Limb (tissue), 2 donors: Measurements from ENCODE around the gene RITA1.
"Not testable (repeated sequence)": the region's sequence is repeated elsewhere in the genome, so short reads cannot be mapped to it uniquely, and the experiment has no call there.

ENCODE experiments used
- DNase-seq, 2 donors: peaks; one replicate each; pipeline ENCODE4 v3.0.0-alpha.2; 2016; ENCODE audit errors: extremely low spot score in 2 of 2

The RITA1 gene

GRCh38 chr12:113202300-113203075, 17.0 kb downstream of the RITA1 start:
- no peak for DNase-seq

GRCh38 chr12:113203852-113204760, 18.6 kb downstream of the RITA1 start:
- DNase-seq: no peak

DNA sequence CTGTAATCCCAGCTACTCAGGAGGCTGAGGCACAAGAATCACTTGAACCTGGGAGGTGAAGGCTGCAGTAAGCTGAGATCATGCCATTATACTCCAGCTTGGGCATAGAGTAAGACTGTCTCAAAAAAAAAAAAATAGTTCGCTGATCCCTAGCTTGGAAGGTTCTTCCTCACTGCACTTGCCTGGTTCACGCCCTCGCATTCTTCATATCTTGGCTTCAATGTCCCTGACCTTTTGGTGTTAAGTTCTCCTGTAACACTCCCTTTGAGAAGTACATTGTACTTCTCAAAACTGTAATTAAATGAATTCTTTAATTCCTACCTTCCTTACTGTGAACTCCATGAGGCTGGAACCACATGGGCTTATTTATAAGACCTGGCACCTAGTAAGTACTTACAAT, 19.3 kb downstream of the RITA1 start:
- DNase-seq: no peak

- DNase-seq: not testable (repeated sequence)
Observed at GRCh38 chr12:113206802-113207201, 21.3 kb downstream of the RITA1 start.

DNA sequence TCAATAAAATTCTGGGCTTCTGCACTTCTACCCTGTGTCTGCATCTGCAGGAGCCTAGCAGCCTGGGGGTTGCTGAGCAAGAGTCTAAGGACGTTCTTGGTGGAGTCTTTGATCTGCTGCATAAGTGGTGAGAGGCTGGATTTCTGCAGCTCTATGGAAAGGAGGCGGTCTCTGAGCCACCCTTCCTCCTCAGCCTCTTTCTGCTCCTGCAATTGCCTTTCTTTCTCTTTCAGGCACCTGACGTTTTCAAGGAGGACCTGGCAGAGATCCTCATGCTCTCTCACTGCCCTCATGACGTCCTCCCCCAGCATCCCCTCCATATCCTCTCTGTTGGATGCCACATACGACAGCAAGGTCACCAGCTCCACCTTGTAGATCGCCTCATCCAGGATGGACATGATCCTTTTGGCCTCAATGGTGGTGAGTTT, 22.1 kb downstream of the RITA1 start:
- DNase-seq: no peak

- DNase-seq: no peak
Observed at GRCh38 chr12:113208041-113208934, 22.8 kb downstream of the RITA1 start.

DNA sequence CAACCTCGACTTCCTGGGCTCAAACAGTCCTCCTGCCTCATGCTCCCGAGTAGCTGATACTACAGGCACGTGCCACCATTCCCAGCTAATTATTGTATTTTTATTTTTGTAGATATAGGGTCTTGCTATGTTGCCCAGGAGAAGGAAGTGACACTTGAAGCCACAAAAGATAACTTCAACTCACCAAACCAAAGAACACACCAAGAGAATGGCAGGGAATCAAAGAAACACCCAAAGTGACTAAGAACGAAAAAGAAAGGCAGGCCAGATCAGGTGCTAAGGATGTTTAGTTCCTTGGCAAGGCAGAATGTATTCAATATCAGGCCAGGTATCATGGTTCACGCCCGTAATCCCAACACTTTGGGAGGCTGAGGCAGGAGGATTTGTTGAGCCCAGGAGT, 25.6 kb downstream of the RITA1 start:
- DNase-seq: no peak

DNA sequence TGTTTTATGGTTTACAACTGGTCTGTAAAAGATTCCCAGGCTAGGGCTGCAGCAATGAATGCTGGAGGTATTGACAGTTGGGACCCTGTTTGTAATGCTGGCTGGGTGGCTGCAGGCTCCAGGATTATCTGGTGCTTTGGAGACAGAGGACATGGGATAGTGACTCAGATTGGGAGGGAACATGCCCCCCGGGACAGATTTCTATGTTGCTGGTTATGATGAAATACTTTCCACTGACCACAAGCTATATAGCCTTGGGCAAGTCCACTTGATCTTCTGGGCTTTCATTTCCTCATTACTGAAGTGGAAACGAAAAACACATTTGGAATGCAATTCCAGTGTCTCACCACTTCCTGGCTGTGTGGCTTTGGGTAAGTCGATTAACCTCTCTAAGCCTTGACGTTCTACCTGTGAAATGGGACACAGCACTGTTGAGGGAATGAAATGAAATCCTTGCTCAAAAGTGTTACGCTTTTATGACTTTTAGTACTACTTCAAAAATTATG, 29.4 kb downstream of the RITA1 start:
- no peak for DNase-seq

GRCh38 chr12:113216027-113216426, 30.5 kb downstream of the RITA1 start:
- DNase-seq: no peak

GRCh38 chr12:113220593-113221180, 35.2 kb downstream of the RITA1 start:
- no peak for DNase-seq

DNA sequence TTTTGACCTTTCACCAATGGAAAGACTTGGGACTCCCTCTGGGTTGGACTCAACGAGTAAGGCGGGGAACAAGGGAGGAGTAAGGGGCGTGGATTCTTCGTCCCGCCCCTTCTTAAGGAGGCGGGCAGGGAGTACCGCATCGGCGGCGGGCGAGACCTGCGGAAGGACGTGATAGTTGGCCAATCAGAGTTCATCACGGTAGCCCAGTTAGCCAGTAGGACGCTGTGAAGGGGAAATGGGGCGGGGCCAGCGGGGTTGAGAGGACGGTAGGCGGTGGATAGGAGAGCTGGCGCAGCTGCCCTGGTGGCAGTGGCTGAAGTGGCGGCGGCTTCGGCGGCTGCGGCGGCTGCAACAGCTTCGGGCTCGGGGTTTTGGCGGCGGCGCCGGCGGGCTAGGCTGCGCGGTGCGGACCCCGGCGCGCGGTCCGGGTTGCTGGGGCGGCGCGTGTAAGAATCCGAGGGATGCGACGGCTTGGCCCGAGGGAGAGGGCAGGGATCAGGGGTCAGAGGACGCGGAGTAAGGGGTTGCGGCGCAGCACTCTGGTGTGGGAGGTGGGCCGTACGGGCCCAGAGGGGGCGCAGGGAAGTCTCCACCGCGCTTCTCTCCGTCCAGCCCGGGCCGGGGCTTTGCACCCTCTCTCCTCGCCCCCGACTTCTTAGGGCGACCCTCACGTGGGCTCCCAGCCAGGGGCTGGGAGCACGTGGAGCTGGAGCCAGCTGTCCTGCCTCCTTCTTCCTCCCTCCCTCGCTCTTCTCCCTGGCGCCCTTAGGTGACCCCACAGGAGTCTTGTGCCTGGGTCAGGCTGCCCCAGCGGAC, 35.9 kb downstream of the RITA1 start, which contains the start of gene TPCN1:
Gene TPCN1 (plus strand): TSS at position 284 of the 816 bp plus-strand sequence. CDS start 5,389 bp downstream, outside the sequence.
- peak; percentile 99 to 100 for DNase-seq

- no peak for DNase-seq
Observed at GRCh38 chr12:113221997-113222729, 36.6 kb downstream of the RITA1 start.

- peak; percentile 46 to 73 for DNase-seq
Observed at GRCh38 chr12:113222730-113223531, 37.4 kb downstream of the RITA1 start.

DNA sequence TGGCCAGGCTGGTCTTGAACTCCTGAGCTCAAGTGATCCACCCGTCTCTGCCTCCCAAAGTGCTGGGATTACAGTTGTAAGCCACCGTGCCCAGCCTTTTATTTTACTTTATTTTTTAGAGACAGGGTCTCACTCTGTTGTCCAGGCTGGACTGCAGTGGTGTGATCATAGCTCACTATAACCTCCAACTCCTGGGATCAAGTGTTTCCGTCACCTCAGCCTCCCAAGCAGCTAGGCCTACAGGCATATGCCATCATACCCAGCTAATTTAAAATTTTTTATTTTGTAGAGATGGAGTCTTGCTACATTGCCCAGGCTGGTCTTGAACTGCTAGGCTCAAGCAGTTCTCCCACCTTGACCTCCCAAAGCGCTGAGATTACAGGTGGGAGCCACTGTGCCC, 39.4 kb downstream of the RITA1 start:
- no peak for DNase-seq

DNA sequence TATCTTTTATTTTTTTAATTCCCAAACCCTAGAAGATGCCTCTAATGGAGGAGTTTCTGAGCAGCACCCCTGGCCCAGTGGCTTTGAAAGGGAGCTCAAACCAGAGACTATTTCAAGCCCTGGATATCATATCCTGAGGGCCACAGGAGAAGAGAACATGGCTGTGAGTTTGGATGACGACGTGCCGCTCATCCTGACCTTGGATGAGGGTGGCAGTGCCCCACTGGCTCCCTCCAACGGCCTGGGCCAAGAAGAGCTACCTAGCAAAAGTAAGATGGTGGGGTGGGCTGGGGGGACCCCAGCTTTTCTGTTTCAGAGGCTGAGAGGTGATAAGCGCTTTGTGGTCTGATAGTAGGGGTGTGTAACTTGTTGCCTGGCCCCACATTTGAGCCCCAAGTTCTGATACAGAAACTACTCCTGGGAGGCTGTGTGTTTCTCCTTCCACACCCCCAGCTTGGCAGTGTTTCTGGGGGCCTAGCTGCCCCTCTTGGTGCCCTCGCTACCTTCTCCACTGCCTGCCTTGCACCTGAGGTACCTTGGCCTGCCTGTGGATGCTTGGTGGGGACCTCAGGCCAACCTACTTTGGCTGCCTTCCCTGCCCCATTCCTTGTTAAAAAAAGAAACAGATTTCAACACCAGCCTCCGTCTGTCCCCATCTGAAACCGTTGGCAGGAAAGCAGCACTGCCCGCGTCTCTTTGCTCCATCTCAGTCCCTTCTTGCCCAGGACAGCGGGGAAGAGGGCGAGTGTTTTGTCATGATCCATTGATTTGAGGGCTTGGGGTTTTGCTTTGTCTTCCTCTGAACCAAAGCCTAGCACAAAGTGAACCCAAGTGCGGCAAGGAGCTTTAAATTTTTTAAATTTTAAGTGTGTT, 41.4 kb downstream of the RITA1 start:
- DNase-seq: no peak

- DNase-seq: no peak
Observed at GRCh38 chr12:113227686-113228391, 42.3 kb downstream of the RITA1 start.
